ENCODE results near the gene PREB.

Gene PREB

GRCh38 chr2:27085673-27086089, 48.8 kb downstream of the PREB start:
- no peaks in the 10 kb centered on the region for H3K9me3 ChIP-seq (ENCODE audit: insufficient read depth, low read length, severe bottlenecking)
- peaks cover 10% of the 10 kb centered on the region for H3K79me2 ChIP-seq (ENCODE audit: insufficient read depth, low read length)
- peak overlapping the region; percentile 95 for H3K9ac ChIP-seq (ENCODE audit: low read depth, low read length)
- no peak for DNase-seq
- H3K4me2 ChIP-seq (ENCODE audit: insufficient read depth, low read length), result peak overlapping the region; percentile 96
- peak overlapping the region; percentile 35 to 72; a peak in 3 of 4 replicates for H3K4me3 ChIP-seq (ENCODE audit: low read depth in 1 of 2, low read length in 2 of 2)
- H3K27ac ChIP-seq (ENCODE audit: low read length), result peak overlapping the region; percentile 83
- peaks cover 67% of the 10 kb centered on the region for H3K4me1 ChIP-seq (ENCODE audit: insufficient read depth, low read length)
- no peak for TF ChIP-seq CTCF (IDR thresholded peaks at IDR 0.05; ENCODE audit: borderline replicate concordance, extremely low read depth, low read length, poor library complexity, severe bottlenecking)
- TF ChIP-seq EZH2 (IDR thresholded peaks at IDR 0.05; ENCODE audit: borderline replicate concordance, low read depth, low read length, severe bottlenecking), result no peak
- no peaks in the 10 kb centered on the region for H4K20me1 ChIP-seq (ENCODE audit: insufficient read depth, low read length)
- no peaks in the 10 kb centered on the region for H3K27me3 ChIP-seq (ENCODE audit: insufficient read depth, low read length, poor library complexity)
- H3K36me3 ChIP-seq (ENCODE audit: insufficient read depth, low read length), result no peaks in the 10 kb centered on the region
- no peak for ATAC-seq (ENCODE audit: insufficient read depth, low read depth)
- H2AFZ ChIP-seq (ENCODE audit: low read depth, low read length), result peak overlapping the region; percentile 78

GRCh38 chr2:27085062-27085672, 49.3 kb downstream of the PREB start:
- ATAC-seq (ENCODE audit: insufficient read depth, low read depth) (no peak), DNase-seq (no peak)
- peak overlapping the region; percentile 35 to 72; a peak in 3 of 4 replicates for H3K4me3 ChIP-seq (ENCODE audit: low read depth in 1 of 2, low read length in 2 of 2)
- H4K20me1 ChIP-seq (ENCODE audit: insufficient read depth, low read length), result no peaks in the 10 kb centered on the region
- peak overlapping the region; percentile 95 for H3K9ac ChIP-seq (ENCODE audit: low read depth, low read length)
- TF ChIP-seq CTCF (IDR thresholded peaks at IDR 0.05; ENCODE audit: borderline replicate concordance, extremely low read depth, low read length, poor library complexity, severe bottlenecking) (no peak), EZH2 (IDR thresholded peaks at IDR 0.05; ENCODE audit: borderline replicate concordance, low read depth, low read length, severe bottlenecking) (no peak)
- H2AFZ ChIP-seq (ENCODE audit: low read depth, low read length), result no peak overlapping the region
- peak overlapping the region; percentile 96 for H3K4me2 ChIP-seq (ENCODE audit: insufficient read depth, low read length)
- H3K79me2 ChIP-seq (ENCODE audit: insufficient read depth, low read length), result peaks cover 10% of the 10 kb centered on the region
- peaks cover 73% of the 10 kb centered on the region for H3K4me1 ChIP-seq (ENCODE audit: insufficient read depth, low read length)
- no peaks in the 10 kb centered on the region for H3K9me3 ChIP-seq (ENCODE audit: insufficient read depth, low read length, severe bottlenecking)
- peak overlapping the region; percentile 83 for H3K27ac ChIP-seq (ENCODE audit: low read length)
- H3K36me3 ChIP-seq (ENCODE audit: insufficient read depth, low read length), result no peaks in the 10 kb centered on the region
- no peaks in the 10 kb centered on the region for H3K27me3 ChIP-seq (ENCODE audit: insufficient read depth, low read length, poor library complexity)

- Histone ChIP-seq H3K36me3 (ENCODE audit: insufficient read depth, low read length) (no peaks in the 10 kb centered on the region), H3K9me3 (ENCODE audit: insufficient read depth, low read length, severe bottlenecking) (no peaks in the 10 kb centered on the region), H3K4me3 (ENCODE audit: low read depth in 1 of 2, low read length in 2 of 2) (no peak overlapping the region), H3K4me1 (ENCODE audit: insufficient read depth, low read length) (peaks cover 71% of the 10 kb centered on the region), H3K79me2 (ENCODE audit: insufficient read depth, low read length) (peaks cover 10% of the 10 kb centered on the region), H3K9ac (ENCODE audit: low read depth, low read length) (peak overlapping the region; percentile 95; the same call in 1 of the 2 replicates), H2AFZ (ENCODE audit: low read depth, low read length) (no peak overlapping the region), H3K4me2 (ENCODE audit: insufficient read depth, low read length) (no peak overlapping the region), H3K27ac (ENCODE audit: low read length) (no peak overlapping the region), H3K27me3 (ENCODE audit: insufficient read depth, low read length, poor library complexity) (no peaks in the 10 kb centered on the region), H4K20me1 (ENCODE audit: insufficient read depth, low read length) (no peaks in the 10 kb centered on the region)
- TF ChIP-seq CTCF (IDR thresholded peaks at IDR 0.05; ENCODE audit: borderline replicate concordance, extremely low read depth, low read length, poor library complexity, severe bottlenecking), result no peak
- no peak for TF ChIP-seq EZH2 (IDR thresholded peaks at IDR 0.05; ENCODE audit: borderline replicate concordance, low read depth, low read length, severe bottlenecking)
- DNase-seq, result no peak
- no peak for ATAC-seq (ENCODE audit: insufficient read depth, low read depth)
Measured at GRCh38 chr2:27084297-27085061, 50.0 kb downstream of the PREB start.

All from DND-41 (cell line).